Stimulated activated naive CD8-positive, alpha-beta T cell treated with anti-CD3 and anti-CD28 coated beads, Interleukin-15, Interleukin-2, amounts not matched to agents 100 U/mL and 50 U/mL, for 24 hours (primary cell): ENCODE measurements around the gene PIGP.
A peak's percentile ranks its signal among the peaks of the same experiment; 100 is the strongest.
"Not testable (repeated sequence)": the region's sequence is repeated elsewhere in the genome, so short reads cannot be mapped to it uniquely, and the experiment has no call there.

Experiments
- ATAC-seq: fragments of 150-1000 bp; cut with Tn5 transposase; one replicate; pipeline ENCODE4 v1.10.0; 2021
- DNase-seq: peaks from one replicate; pipeline ENCODE4 v3.0.0; 2021

PIGP gene

GRCh38 chr21:37044643-37045042 is 28.2 kb downstream of the PIGP start:
- DNase-seq (no peak), ATAC-seq (no peak)

DNA sequence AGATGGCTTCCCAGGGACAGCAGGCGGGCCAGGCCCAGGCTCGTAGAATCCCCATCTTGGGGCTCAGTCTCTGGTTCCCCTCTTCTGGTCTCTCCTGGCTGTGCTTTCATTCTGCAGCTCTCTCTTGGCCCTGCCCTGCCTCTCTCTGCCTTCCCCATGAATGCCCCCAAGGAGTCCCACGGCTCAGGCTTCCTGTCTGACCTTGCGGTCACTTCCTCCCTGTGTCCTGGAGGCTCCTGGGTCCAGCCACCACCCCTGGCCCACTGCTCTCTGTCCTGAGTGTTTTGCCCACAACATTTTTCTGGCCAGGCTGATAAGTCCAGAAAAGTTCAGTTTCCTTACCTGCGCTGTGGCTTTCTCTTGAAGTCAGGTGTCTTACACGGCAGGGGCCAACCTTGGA is 29.1 kb downstream of the PIGP start:
- ATAC-seq (no peak), DNase-seq (no peak)

DNA sequence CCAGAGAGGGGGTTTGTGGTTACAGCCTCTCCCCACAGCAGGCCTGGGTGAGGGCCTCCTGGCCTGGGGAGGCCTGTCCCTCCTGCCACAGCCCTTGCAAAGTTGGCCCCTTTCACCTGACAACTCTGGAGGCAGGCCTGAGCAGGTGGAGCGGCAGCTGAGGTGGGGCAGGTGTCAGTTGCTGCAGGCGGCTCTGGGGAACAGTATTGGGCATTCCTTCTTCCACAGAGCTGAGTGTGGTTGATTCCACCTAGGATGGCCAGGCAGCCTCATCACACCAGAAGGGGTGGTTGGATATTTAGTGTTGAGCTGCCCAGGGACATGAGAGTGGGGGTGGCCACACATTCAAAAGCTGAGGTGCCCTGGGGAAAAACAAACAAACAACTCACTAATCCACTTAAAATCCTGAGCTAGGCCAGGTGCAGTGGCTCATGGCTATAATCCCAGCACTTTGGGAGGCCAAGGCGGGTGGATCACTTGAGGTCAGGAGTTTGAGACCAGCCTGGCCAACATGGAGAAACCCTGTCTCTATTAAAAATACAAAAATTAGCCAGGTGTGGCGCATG is 31.1 kb downstream of the PIGP start:
- no peak for DNase-seq
- no peak for ATAC-seq

- DNase-seq (no peak), ATAC-seq (no peak)
These were observed 32.7 kb downstream of the PIGP start for GRCh38 chr21:37040212-37040611.

GRCh38 chr21:37039411-37040075 is 33.3 kb downstream of the PIGP start:
- DNase-seq = no peak
- ATAC-seq = no peak

DNA sequence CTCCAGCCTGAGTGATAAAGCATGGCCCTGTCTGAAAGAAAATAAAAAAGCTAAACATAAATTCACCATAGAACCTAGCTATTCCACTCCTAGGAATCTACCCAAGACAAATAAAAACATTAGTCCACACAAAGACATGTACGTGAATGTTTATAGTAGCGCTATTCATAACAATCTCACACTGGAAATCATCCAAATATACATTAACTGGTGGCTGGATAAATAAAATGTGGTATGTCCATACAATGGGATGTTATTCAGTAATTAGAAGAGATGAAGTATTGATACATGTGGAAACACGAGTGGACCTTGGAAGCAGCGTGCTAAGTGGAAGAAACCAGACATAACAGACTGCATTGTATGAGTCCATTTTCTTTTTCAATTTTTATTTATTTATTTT is 36.7 kb downstream of the PIGP start:
- ATAC-seq (no peak), DNase-seq (no peak)

GRCh38 chr21:37034394-37034793 is 38.5 kb downstream of the PIGP start:
- not testable (repeated sequence) for ATAC-seq, DNase-seq

GRCh38 chr21:37032877-37033471 is 39.9 kb downstream of the PIGP start:
- no peak for DNase-seq
- peak; percentile 57 for ATAC-seq

DNA sequence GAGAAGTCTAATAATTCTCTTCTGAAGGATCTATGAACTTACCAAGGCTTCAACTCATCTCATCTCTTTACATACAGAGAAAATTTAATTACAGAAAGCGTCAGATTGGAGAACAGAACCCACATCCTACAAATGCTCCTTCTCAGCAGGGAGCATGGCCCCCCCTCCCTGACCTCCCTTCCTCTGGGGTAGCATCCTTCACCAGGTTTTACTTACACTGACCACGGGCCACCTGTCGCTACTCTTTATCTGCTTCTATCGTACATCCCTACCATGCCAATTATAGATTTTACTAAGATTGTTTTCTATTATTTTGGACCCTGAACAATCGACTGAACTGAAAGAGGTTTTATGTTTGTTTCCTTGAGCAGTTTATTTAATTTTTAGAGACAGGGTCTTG is 40.6 kb downstream of the PIGP start:
- no peak for DNase-seq
- no peak for ATAC-seq

DNA sequence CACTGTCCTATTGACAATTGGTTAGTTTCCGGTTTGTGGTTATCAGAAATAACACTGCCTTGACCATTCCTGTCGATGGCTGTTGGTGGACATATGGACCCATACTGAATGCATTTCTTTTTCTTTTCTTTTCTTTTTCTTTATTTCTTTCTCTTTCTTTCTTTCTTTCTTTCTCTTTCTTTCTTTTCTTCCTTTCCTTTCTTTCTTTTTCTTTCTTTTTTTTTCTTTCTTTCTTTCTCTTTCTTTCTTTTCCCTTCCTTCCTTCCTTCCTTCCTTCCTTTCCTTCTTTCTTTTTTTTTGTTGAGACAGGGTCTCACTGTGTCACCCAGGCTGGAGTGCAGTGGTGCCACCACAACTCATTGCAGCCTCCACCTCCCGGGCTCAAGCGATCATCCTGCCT is 42.0 kb downstream of the PIGP start:
- ATAC-seq (no peak), DNase-seq (no peak)

DNA sequence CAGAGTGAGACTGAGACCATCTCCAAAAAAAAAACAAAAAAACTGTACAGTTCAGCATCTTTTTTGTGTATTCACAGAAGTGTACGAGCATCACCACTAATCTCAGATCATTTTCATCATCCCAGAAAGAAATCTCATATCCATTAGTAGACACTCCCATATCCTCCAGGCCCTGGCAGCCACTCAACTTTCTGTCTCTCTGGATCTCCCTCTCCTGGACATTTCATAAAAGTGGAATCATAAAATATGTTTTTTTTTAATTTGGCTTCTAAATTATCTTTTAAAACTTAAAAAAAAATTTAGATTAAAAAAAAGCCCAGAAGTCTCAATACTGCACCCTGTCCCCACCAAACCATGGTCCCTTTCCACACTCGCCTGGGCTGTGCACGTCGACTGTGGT is 44.3 kb downstream of the PIGP start:
- no peak for ATAC-seq
- no peak for DNase-seq

DNA sequence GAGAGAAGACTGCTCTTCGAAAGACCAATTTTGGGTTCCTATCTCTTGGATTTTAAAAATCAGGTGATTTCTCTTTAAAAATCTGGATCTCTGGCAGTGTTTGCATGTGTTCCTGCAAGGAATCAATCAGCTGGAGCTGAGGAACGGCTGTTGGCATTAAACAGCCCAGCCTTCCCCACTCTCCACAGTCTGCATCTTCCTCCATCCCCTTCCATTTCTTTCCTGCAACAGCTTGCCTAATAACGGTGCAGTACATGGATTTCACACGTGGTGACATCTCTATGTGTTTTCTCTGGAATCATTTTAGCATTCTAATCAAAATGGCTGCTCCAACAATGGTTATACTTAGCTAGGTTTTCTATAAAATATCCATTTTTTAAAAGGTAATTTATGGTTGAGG is 46.4 kb downstream of the PIGP start:
- ATAC-seq = no peak

DNA sequence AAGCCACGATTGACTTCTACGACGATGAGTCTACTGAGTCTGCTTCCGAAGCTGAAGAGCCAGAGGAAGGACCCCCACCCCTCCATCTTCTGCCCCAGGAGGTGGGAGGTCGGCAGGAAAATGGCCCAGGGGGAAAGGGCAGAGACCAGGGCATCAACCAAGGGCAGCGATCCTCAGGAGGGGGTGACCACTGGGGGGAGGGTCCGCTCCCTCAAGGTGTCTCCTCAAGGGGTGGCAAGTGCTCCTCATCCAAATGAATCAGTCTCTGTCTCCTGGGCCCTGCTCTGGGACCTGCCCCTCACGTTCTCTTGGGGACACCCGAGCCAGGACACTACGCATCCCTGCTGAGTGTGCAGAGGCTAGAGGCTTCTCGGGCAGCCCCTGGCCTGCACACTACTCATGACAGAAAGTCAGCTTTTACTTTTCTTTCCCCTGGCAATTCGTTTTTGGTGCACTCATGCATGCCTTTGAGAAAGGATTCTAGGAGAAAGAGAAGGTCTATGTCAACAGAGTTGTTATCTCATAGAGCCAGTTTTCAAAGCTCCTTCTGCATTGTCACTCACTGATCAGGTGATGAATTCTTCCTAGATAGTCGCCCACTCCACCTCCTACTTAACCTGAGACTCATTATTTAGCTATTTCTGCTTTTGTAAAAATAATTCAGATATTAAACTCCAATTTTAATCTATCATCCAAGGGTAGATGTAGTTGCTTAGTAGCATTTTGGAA is 54.8 kb downstream of the PIGP start:
- ATAC-seq (no peak), DNase-seq (no peak)

More for the DNA sequence above, 46.4 kb downstream of the PIGP start:
- no peak for DNase-seq
